HG03280 (cell line): ENCODE data around the gene SLC44A4.
"Not testable (repeated sequence)": the region's sequence is repeated elsewhere in the genome, so short reads cannot be mapped to it uniquely, and the experiment has no call there.

Experiments used
- ATAC-seq: cut with Tn5 transposase; IDR thresholded peaks from one replicate; pipeline ENCODE4 v1.9.1; 2021; ENCODE audit warnings: mild to moderate bottlenecking, moderate library complexity; ENCODE audit not compliant: unreplicated experiment

SLC44A4 gene

GRCh38 chr6:31878726-31879125 lies at the start of gene SLC44A4:
SLC44A4 (minus strand) TSS chr6:31878997; CDS start chr6:31878980, 17 bp downstream.
- no peak for ATAC-seq

GRCh38 chr6:31928672-31928939 lies 49.8 kb upstream of the SLC44A4 start:
- no peak for ATAC-seq

- no peak for ATAC-seq
Measured at GRCh38 chr6:31927863-31928671, 49.3 kb upstream of the SLC44A4 start.

GRCh38 chr6:31927242-31927862 lies 48.6 kb upstream of the SLC44A4 start, which contains the start of gene C2:
C2 (plus strand) TSS chr6:31927717; CDS start chr6:31927753, 36 bp downstream.
- no peak for ATAC-seq

DNA sequence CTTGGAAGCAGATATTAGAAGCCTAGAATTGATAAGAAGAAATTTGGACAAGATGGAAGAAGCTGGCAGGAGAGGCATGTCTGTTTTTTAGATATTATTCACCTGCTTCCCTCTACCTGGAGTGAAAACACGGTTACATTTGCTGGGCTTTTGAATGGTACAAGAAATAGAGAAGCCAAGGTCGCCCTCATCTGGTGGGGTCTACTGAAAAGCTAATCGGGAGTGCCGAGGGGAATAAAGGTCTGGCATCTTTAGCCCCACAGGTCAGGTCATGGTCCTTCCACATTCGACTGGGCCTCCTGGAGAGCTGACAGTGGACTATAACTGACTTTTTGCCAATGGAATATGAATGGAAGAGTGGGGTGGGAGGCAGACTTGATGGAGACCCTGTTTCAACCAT lies 44.1 kb upstream of the SLC44A4 start:
- ATAC-seq: no peak

DNA sequence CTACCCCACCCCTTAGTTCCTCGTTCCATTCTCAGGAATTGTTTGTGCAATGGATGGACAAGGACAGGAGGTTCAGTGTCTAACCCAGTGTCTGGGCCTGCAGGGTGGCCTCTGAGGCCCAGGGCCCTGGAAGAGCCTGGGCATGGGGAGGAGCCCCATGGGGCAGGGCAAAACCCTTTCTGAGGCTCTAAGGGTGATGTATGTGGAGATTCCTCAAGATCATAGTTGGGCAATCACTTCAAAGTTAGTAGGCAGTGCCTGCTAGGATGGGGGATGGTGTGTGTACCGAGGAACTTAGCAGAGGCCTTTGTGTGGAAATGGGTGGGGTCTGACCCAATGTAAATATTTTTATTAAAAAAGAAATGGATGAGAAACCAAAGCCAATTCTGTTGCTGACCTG lies 42.0 kb upstream of the SLC44A4 start:
- no peak for ATAC-seq

DNA sequence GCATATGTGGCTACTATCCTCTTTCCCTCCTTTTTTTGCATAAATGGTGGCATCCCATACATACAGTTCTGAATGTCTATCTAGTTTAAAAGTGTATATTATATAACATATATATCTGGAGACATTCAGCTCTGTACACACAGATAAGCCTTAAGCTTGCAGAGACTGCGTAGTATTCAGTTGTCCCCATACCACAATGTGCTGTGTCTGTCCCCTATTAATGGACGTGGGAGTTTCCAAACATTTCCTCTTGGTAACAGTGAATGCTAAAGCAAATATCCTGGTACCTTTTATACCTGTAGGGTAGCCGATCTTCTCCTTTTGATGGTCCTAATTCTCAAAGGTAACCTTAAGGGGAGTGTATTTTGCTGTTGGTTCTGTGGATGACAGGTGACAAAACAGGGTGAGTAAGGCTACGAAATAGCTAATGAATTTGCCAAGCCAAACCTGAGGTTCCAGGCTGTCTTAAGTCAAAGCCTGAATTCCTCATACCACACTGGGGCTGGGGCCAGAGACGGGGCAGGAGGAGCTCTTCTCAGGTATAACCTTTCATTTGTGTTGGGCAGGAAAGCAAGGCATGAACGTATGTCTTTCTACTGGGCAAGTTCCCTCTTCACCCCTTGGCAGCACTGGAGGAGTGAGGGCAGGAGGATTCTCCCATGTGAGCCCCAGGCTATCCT lies 41.0 kb upstream of the SLC44A4 start:
- ATAC-seq: no peak

DNA sequence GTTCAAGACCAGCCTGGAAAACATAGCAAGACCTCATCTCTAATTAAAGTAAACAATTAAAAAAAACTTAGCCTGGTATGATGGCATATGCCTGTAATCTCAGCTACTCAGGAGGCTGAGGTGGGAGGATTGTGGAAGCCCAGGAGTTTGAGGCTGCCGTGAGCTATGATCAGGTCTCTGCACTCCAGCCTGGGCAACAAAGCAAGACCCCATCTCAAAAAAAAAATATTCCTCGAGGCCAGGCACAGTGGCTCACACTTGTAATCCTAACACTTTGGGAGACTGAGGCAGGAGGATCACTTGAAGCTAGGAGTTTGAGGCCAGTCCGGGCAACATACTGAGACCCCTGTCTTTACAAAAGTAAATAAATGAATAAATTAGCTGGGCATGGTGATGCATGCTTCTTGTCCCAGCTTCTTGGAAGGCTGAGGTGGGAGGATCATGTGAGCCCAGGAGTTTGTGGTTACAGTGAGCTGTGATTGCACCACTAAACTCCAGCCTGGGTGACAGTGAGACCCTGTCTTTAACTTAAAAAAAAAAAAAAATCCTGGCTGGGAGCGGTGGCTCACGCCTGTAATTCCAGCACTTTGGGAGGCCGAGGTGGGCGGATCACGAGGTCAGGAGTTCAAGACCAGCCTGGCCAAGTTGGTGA lies 39.4 kb upstream of the SLC44A4 start:
- no peak for ATAC-seq

GRCh38 chr6:31915756-31916155 lies 37.0 kb upstream of the SLC44A4 start:
- ATAC-seq: no peak

DNA sequence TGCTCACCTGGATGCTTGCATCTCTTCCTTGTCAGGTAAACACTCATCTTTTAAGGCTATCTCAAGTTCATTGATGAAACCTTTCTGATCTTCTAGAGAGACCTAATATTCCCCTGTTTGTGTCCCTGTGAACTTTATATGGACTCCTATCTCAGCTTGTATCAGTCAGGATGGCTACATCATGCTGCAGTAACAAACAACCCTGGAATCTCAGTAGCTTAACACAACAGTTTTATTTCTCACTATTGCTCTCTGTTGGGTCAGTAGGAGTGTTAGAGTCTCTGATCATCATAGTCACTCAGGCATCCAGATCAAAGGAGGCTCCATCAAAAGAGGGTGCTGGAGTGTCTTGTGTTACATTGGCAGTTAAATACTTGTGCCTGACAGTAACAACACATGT lies 36.6 kb upstream of the SLC44A4 start:
- ATAC-seq: no peak

GRCh38 chr6:31911826-31912585 lies 33.2 kb upstream of the SLC44A4 start:
- ATAC-seq: no peak

- ATAC-seq: not testable (repeated sequence)
Measured at GRCh38 chr6:31909298-31909697, 30.5 kb upstream of the SLC44A4 start.

DNA sequence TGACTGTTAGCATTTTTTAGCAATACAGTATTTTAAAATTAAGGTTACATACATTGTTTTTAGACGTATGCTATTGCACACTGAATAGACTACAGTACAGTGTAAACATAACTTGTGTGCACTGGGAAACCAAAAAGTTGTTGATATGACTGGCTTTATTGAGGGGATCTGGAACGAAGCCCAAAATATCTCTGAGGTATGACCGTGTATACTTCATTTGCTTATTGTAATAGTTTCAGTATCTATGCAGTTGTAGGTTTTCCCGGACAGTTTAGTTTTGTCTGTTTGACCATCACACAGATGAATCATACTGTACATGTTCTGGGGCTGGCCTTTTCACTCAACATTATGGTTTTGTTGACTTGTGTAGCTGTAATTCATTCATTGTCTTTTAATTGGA lies 30.0 kb upstream of the SLC44A4 start:
- peak; percentile 83 for ATAC-seq

DNA sequence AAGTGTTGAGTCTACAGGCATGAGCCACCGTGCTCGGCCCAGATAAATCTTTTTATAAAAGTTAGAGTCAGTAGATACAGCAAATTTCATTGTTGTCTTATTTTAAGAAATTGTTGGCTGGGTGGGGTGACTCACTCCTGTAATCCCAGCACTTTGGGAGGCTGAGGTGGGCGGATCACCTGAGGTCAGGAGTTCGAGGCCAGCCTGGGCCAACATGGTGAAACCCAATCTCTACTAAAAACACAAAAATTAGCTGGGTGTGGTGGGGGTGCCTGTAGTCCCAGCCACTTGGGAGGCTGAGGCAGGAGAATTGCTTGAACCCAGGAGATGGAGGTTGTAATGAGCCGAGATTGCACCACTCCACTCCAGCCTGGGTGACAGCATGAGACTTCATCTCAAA lies 29.5 kb upstream of the SLC44A4 start:
- ATAC-seq: not testable (repeated sequence)

- ATAC-seq: no peak
Measured at GRCh38 chr6:31907158-31907813, 28.5 kb upstream of the SLC44A4 start.

DNA sequence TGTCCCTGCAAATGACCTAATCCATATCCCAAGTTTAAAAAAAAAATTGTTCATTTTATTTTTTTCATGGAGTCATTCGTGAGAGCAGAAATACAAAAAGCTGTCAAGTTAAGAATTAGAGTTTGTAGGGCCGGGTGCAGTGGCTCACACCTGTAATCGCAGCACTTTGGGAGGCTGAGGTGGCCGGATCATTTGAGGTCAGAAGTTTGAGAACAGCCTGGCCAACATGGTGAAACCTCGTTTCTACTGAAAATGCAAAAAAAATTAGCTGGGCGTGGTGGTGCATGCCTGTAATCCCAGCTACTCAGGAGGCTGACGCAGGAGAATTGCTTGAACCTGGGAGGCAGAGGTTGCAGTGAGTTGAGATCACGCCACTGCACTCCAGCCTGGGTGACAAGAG lies 27.9 kb upstream of the SLC44A4 start:
- ATAC-seq: not testable (repeated sequence)

GRCh38 chr6:31906122-31906521 lies 27.3 kb upstream of the SLC44A4 start:
- no peak for ATAC-seq

DNA sequence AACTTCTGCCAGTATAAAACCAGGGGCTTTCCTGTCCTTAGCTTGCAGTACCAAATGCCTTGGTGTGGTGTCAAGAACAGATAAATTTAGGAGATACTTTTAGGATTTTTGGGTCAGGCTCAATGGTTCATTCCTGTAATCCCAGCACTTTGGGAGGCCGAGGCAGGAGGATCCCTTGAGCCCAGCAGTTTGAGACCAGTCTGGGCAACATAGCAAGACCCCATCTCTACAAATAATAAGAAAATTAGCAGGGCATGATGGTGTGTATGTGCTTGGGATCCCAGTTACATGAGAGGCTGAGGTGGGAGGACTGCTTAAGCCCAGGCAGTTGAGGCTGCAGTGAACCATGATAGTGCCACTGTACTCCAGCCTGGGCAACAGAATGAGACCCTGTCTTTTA lies 26.2 kb upstream of the SLC44A4 start:
- ATAC-seq: no peak

DNA sequence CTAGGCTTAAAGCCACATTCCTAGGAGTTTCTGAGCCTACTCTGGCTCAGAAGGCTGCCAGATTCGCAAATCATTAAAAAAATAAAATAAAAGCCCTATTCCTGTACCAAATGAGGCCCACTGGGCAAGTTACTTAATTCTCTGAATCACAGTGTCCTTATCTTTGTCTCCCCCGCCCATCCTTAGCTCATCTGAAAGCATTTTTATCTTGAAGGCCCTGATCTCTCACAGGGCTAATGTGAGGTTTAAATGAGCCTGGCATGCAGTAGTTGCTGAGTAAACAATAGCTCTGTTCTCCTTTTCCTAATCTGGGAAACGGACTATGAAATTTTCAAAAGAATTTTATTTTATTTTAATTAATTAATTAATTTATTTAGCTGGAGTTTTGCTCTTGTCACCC lies 25.2 kb upstream of the SLC44A4 start:
- ATAC-seq: no peak

GRCh38 chr6:31901953-31902643 lies 23.3 kb upstream of the SLC44A4 start, which contains the start of gene ZBTB12:
ZBTB12 (minus strand) TSS chr6:31902086; CDS start chr6:31901305, 781 bp downstream.
- ATAC-seq: peak; percentile 54
